Tibial artery (tissue), 4 donors: Measurements from ENCODE around the gene TK1.

Experiments used
- DNase-seq, 2 donors: peaks; one replicate each; pipeline ENCODE4 v3.0.0-alpha.2; 2019
- H3K27ac ChIP-seq, 2 donors: fragments of 200-600 bp; sonication (generic) in 1 of 2; 1 replicate in 1 of 2; 2 replicates in 1 of 2; pipeline ENCODE4 v1.5.1; 2018 to 2019; ENCODE audit warnings: mild to moderate bottlenecking in 1 of 2
- H3K27me3 ChIP-seq, 2 donors: fragments of 200-600 bp; sonication (generic) in 1 of 2; one replicate each; pipeline versions ENCODE4 v1.5.1 to v1.6.0; 2016 to 2019
- H3K36me3 ChIP-seq, 3 donors: fragments of 200-600 bp; sonication (generic) in 2 of 3; one replicate each; pipeline ENCODE4 v1.5.1; 2016 to 2019; ENCODE audit warnings: mild to moderate bottlenecking in 2 of 3
- H3K4me1 ChIP-seq, 4 donors: fragments of 200-600 bp; sonication (generic) in 2 of 4; 1 replicate in 3 of 4; 2 replicates in 1 of 4; pipeline ENCODE4 v1.5.1; 2016 to 2019
- H3K4me3 ChIP-seq, 2 donors: fragments of 200-600 bp; sonication (generic) in 1 of 2; 1 replicate in 1 of 2; 2 replicates in 1 of 2; pipeline ENCODE4 v1.5.1; 2018 to 2019; ENCODE audit warnings: mild to moderate bottlenecking in 2 of 2
- H3K9me3 ChIP-seq, 3 donors: fragments of 200-600 bp; sonication (generic) in 1 of 3; one replicate each; pipeline ENCODE4 v1.5.1; 2016 to 2019
- CTCF ChIP-seq, 2 experiments: fragments of 200-600 bp in 1 of 2; fragments of 450-650 bp in 1 of 2; IDR thresholded peaks; one replicate each; pipeline ENCODE4 v1.5.1; 2017 to 2019; ENCODE audit warnings: antibody characterized with exemption in 2 of 2, mild to moderate bottlenecking in 1 of 2, moderate library complexity in 1 of 2
- intact Hi-C: fragments of 100-400 bp; cut with DNase I; formaldehyde crosslinking; loops from one replicate; pipeline ENCODE4 v1.15.0; 2023; ENCODE audit warnings: low total_unique reads

The TK1 gene

GRCh38 chr17:78146471-78146869 lies 40.4 kb downstream of the TK1 start:
- H3K4me1 ChIP-seq, result peaks cover 0 to 22% (median 19%) of the 10 kb centered on the region in 4 donors
- H3K36me3 ChIP-seq, result no peaks in the 10 kb centered on the region
- H3K27me3 ChIP-seq, result peaks cover 0 to 20% of the 10 kb centered on the region in 2 donors
- intact Hi-C loops, result no loop called here
- no peak for TF ChIP-seq CTCF (IDR thresholded peaks at IDR 0.05)
- H3K9me3 ChIP-seq, result no peaks in the 10 kb centered on the region
- DNase-seq, result no peak
- no peak overlapping the region for H3K27ac ChIP-seq
- no peak overlapping the region for H3K4me3 ChIP-seq

- Histone ChIP-seq H3K9me3 (no peaks in the 10 kb centered on the region), H3K4me3 (no peak overlapping the region), H3K27ac (peak overlapping the region in 1 of 2 donors; percentile 35), H3K36me3 (no peaks in the 10 kb centered on the region), H3K27me3 (peaks cover 0 to 25% of the 10 kb centered on the region in 2 donors), H3K4me1 (peaks cover 0 to 33% (median 28%) of the 10 kb centered on the region in 4 donors)
- intact Hi-C loops, result no loop called here
- DNase-seq, result no peak
- TF ChIP-seq CTCF (IDR thresholded peaks at IDR 0.05), result no peak
Observed at GRCh38 chr17:78144736-78145641, 41.9 kb downstream of the TK1 start.

- intact Hi-C loops, result no loop called here
- H3K4me3 ChIP-seq, result no peak overlapping the region
- DNase-seq, result peak; percentile 77 to 90
- peaks cover 0 to 34% (median 28%) of the 10 kb centered on the region in 4 donors for H3K4me1 ChIP-seq
- H3K27me3 ChIP-seq, result peaks cover 0 to 25% of the 10 kb centered on the region in 2 donors
- no peaks in the 10 kb centered on the region for H3K36me3 ChIP-seq
- H3K9me3 ChIP-seq, result no peaks in the 10 kb centered on the region
- H3K27ac ChIP-seq, result peak overlapping the region in 1 of 2 donors; percentile 35
- TF ChIP-seq CTCF (IDR thresholded peaks at IDR 0.05), result peak in 1 of 2 experiments; percentile 9
Observed at GRCh38 chr17:78144147-78144719, 42.6 kb downstream of the TK1 start.

DNA sequence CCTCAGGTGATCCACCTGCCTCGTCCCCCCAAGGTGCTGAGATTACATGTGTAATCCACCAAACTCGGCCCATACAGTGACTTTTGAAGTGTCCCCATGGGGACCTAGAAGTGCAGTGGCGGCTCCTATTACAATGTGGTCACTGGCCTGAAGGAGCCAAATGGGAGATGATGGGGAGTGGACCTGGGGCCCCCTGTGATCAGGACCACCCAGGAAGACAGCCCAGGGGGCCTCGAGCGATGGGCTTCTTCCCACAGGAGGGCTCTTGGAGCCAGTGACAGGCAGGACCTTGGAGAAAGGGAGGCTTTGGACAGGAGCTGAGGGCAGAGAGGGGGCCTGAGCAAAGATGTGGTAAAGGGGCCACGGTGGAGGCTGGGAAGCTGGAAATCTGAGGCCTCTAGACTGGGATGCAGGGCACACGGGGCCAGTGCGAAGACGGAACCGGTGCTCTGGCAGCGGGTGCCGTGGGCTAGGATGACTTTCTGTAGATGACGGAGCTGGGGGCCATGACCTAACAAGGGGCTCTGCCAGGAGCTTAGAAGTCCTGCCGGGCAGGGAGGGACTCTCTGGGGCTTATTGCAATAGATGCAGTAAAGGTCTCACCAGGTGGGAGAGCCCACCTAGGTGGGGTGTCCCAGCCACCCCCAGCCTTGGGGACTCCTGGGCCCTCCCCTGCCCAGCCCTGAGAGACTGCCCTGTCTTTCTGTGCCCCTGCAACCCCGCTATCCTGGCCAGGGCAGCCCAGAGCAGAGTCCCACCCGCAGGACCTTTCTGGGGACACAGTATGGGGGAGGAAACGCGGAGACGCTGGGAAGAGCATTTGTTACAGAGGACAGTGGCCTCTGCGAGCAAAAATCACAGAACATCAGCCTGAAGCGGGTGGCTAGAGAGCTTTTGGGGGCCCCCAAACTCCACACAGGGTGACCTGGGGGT lies 43.4 kb downstream of the TK1 start:
- H3K4me1 ChIP-seq, result peaks cover 0 to 34% (median 28%) of the 10 kb centered on the region in 4 donors
- no peak for DNase-seq
- H3K27me3 ChIP-seq, result peaks cover 0 to 21% of the 10 kb centered on the region in 2 donors
- intact Hi-C loops, result no loop called here
- H3K9me3 ChIP-seq, result no peaks in the 10 kb centered on the region
- no peak overlapping the region for H3K4me3 ChIP-seq
- H3K36me3 ChIP-seq, result no peaks in the 10 kb centered on the region
- TF ChIP-seq CTCF (IDR thresholded peaks at IDR 0.05), result no peak
- H3K27ac ChIP-seq, result no peak overlapping the region

- intact Hi-C loops, result no loop called here
- DNase-seq, result no peak
- peaks cover 0 to 34% (median 28%) of the 10 kb centered on the region in 4 donors for H3K4me1 ChIP-seq
- H3K9me3 ChIP-seq, result no peaks in the 10 kb centered on the region
- no peaks in the 10 kb centered on the region for H3K36me3 ChIP-seq
- H3K27ac ChIP-seq, result no peak overlapping the region
- H3K27me3 ChIP-seq, result peaks cover 0 to 21% of the 10 kb centered on the region in 2 donors
- no peak overlapping the region for H3K4me3 ChIP-seq
- no peak for TF ChIP-seq CTCF (IDR thresholded peaks at IDR 0.05)
Observed at GRCh38 chr17:78142119-78142861, 44.6 kb downstream of the TK1 start.
